SW480 (cell line): ENCODE measurements around the gene RPL7L1.

Experiments used
- DNase-seq: peaks from one replicate; pipeline ENCODE4 v3.0.0-alpha.2; 2016; ENCODE audit warnings: low spot score

Gene RPL7L1

GRCh38 chr6:42933205-42933604 is 53.8 kb downstream of the RPL7L1 start:
- no peak for DNase-seq

- DNase-seq = no peak
Measured at GRCh38 chr6:42935322-42935721, 55.9 kb downstream of the RPL7L1 start.

GRCh38 chr6:42936398-42936797 is 57.0 kb downstream of the RPL7L1 start:
- no peak for DNase-seq

GRCh38 chr6:42937548-42938427 is 58.4 kb downstream of the RPL7L1 start:
- DNase-seq = no peak

- DNase-seq = no peak
Measured at GRCh38 chr6:42938428-42938796, 59.0 kb downstream of the RPL7L1 start.

GRCh38 chr6:42938987-42939809 is 59.8 kb downstream of the RPL7L1 start:
- DNase-seq = no peak
